ENCODE measurements around the gene MALRD1.

DNA sequence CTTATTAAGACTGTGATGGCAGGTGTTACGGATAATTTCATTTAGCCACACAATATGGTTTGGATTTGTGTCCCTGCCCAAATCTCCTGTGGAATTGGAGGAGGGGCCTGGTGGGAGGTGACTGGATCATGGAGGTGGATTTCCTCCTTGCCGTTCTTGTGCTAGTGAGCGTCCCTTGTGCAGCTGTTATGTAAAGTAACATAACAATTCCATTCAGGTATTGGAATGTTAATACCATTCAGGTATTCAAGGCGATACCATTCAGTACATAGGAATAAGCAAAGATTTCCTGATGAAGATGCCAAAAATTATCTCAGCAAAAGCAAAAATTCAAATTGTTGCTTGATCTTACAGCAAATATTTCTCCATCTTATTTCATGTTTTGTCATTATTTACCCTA, 735.1 kb downstream of the MALRD1 start:
- TF ChIP-seq CTCF (IDR thresholded peaks at IDR 0.05) (no peak), POLR2A (IDR thresholded peaks at IDR 0.05) (no peak)

All from uterus (tissue), 2 donors.